ENCODE results near the gene HNRNPF. TPM values are rescaled to one million over a fixed set of nuclear protein-coding genes. Genes with fewer than 3 reads are reported as not detected.
"Not testable (repeated sequence)": the region's sequence is repeated elsewhere in the genome, so short reads cannot be mapped to it uniquely, and the experiment has no call there.

HNRNPF gene
- total and polyA plus RNA-seq, 2 donors (not counting 3 experiments of a cell fraction or from before 2014, with no cell fraction given) = 144 to 230 TPM

DNA sequence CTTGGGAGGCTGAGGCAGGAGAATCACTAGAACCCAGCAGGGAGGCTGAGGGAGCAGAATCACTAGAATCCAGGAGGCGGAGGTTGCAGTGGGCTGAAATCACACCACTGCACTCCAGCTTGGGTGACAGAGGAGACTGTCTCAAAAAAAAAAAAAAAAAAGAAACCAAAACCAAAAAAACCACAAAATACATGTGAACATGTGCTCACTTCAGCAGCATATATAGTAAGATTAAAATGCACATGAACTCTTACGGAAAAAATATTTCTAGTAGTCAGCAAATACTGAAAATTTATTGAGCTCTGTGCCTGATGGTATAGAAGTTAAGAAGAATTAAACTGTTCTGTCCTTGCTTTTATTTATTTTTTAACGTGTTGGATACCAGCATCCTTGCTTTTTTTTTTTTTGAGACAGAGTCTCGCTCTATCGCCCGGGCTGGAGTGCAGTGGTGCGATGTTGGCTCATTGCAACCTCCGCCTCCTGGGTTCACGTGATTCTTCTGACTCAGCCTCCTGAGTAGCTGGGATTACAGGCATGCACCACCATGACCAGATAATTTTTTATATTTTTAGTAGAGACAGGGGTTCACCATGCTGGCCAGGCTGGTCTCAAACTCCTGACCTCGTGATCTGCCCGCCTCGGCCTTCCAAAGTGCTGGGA lies 18.3 kb upstream of the HNRNPF start:
- H3K36me3 ChIP-seq (ENCODE audit: control insufficient read depth in 2 of 2, extremely low read depth in 1 of 2, insufficient read depth in 2 of 2, low read length in 2 of 2) = no peaks in the 10 kb centered on the region
- H2AFZ ChIP-seq (ENCODE audit: low read depth, low read length) = no peak overlapping the region
- DNase-seq (ENCODE audit: low read depth, low spot score) (no peak), FAIRE-seq (no peak)
- no peak overlapping the region for H3K4me3 ChIP-seq (replicated peaks in 1 of 3; ENCODE audit: insufficient read depth in 1 of 3, low read depth in 1 of 3, low read length in 3 of 3)
- H4K20me1 ChIP-seq (replicated peaks; ENCODE audit: control insufficient read depth, extremely low read depth, insufficient read depth, low read length) = no peaks in the 10 kb centered on the region
- dilution Hi-C loops (cut with MboI; ENCODE audit: extremely low pct_ligation_motif_present, low sequenced_read_pairs) = no loop called here
- H3K27me3 ChIP-seq (ENCODE audit: control insufficient read depth in 2 of 2, insufficient read depth in 2 of 2, low read length in 2 of 2) = no peaks in the 10 kb centered on the region
- intact Hi-C loops (cut with micrococcal nuclease) = no loop called here
- BruUV-seq (replicated peaks) = no TSS peak
- no peak overlapping the region for H3K27ac ChIP-seq (ENCODE audit: insufficient read depth, low read depth, low read length)
- no peaks in the 10 kb centered on the region for H3K9me3 ChIP-seq (replicated peaks; ENCODE audit: control insufficient read depth, insufficient read depth, low read length)
- no peak overlapping the region for H3K4me2 ChIP-seq (ENCODE audit: insufficient read depth, low read length)
- H3K79me2 ChIP-seq (ENCODE audit: control insufficient read depth, insufficient read depth, low read length) = no peaks in the 10 kb centered on the region
- ChIA-PET CTCF (interaction anchor here (0.7 kb wide), 1 partner anchor 9 kb away, joined by 3 read pairs; no protein-coding TSS in a partner anchor), POLR2A (interaction anchor here (0.6 kb wide), 1 partner anchor 20 kb away, joined by 3 read pairs; no protein-coding TSS in a partner anchor)
- H3K9ac ChIP-seq (replicated peaks; ENCODE audit: extremely low read depth, insufficient read depth, low read length) = no peak overlapping the region
- no peak for TF ChIP-seq GATA2 (IDR thresholded peaks at IDR 0.05; ENCODE audit: insufficient read depth, insufficient read length, low read depth, low read length)
- TF ChIP-seq, protein P1, sequence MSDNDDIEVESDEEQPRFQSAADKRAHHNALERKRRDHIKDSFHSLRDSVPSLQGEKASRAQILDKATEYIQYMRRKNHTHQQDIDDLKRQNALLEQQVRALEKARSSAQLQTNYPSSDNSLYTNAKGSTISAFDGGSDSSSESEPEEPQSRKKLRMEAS (IDR thresholded peaks at IDR 0.05; ENCODE audit: insufficient read depth, insufficient read length) = no peak
- no peak for TF ChIP-seq POLR2AphosphoS5 (IDR thresholded peaks at IDR 0.05; ENCODE audit: insufficient read depth, low read depth, low read length)
- H3K4me1 ChIP-seq (ENCODE audit: control insufficient read depth, extremely low read depth, insufficient read depth, low read length) = no peaks in the 10 kb centered on the region
- no peaks in the 10 kb centered on the region for H3K9me1 ChIP-seq (replicated peaks; ENCODE audit: control insufficient read depth, extremely low read depth, insufficient read depth, low read length)

DNA sequence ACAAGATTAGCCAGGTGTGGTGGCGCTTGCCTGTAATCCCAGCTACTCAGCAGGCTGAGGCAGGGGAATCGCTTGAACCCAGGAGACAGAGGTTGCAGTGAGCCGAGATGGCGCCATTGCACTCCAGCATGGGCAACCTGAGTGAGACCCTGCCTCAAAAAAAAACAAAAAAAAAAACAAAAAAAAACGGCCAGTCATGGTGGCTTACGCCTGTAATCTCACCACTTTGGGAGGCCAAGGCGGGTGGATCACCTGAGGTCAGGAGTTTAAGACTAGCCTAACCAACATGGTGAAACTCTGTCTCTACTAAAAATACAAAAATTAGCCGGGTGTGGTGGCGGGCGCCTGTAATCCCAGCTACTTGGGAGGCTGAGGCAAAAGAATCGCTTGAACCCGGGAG lies 17.5 kb upstream of the HNRNPF start:
- DNase-seq (ENCODE audit: low read depth, low spot score); H3K79me2 ChIP-seq (ENCODE audit: control insufficient read depth, insufficient read depth, low read length); H3K9me1 ChIP-seq (replicated peaks; ENCODE audit: control insufficient read depth, extremely low read depth, insufficient read depth, low read length); dilution Hi-C loops (cut with MboI; ENCODE audit: extremely low pct_ligation_motif_present, low sequenced_read_pairs); CTCF ChIA-PET; H3K9ac ChIP-seq (replicated peaks; ENCODE audit: extremely low read depth, insufficient read depth, low read length); H3K27ac ChIP-seq (ENCODE audit: insufficient read depth, low read depth, low read length); H3K4me1 ChIP-seq (ENCODE audit: control insufficient read depth, extremely low read depth, insufficient read depth, low read length); H3K4me2 ChIP-seq (ENCODE audit: insufficient read depth, low read length); intact Hi-C loops (cut with micrococcal nuclease); H3K4me3 ChIP-seq (replicated peaks in 1 of 3; ENCODE audit: insufficient read depth in 1 of 3, low read depth in 1 of 3, low read length in 3 of 3); H3K27me3 ChIP-seq (ENCODE audit: control insufficient read depth in 2 of 2, insufficient read depth in 2 of 2, low read length in 2 of 2); POLR2A ChIA-PET; H4K20me1 ChIP-seq (replicated peaks; ENCODE audit: control insufficient read depth, extremely low read depth, insufficient read depth, low read length); BruUV-seq (replicated peaks); H2AFZ ChIP-seq (ENCODE audit: low read depth, low read length); H3K36me3 ChIP-seq (ENCODE audit: control insufficient read depth in 2 of 2, extremely low read depth in 1 of 2, insufficient read depth in 2 of 2, low read length in 2 of 2); H3K9me3 ChIP-seq (replicated peaks; ENCODE audit: control insufficient read depth, insufficient read depth, low read length); FAIRE-seq: not testable (repeated sequence)
